Smooth muscle cell of the pulmonary artery (primary cell): ENCODE results near the gene THSD7B. TPM values are rescaled to one million over a fixed set of nuclear protein-coding genes. Genes with fewer than 3 reads are reported as not detected.

Experiments used
- total RNA-seq: library from RNA; depleted of rRNA; stranded (reverse); fragments of >200 nt; gene quantifications from 2 replicates; pipeline ENCODE4 v1.2.3, GENCODE V29; 2014

THSD7B gene
- total RNA-seq = 0.03 and 1.4 TPM in 2 replicates

GRCh38 chr2:136765256-136766072, at the start of gene THSD7B:
THSD7B (plus strand) TSS chr2:136765545; CDS start chr2:136882179, 116,634 bp downstream.

